ENCODE results near the gene RAPGEF4.

Gene RAPGEF4

GRCh38 chr2:172829229-172829628 is 93.6 kb downstream of the RAPGEF4 start:
- H3K36me3 ChIP-seq (ENCODE audit: insufficient read depth, low read length) = no peaks in the 10 kb centered on the region
- no peak overlapping the region for H3K27ac ChIP-seq (ENCODE audit: low read depth, low read length)
- H3K27me3 ChIP-seq (ENCODE audit: insufficient read depth, low read length) = no peaks in the 10 kb centered on the region
- no peak overlapping the region for H3K9ac ChIP-seq (ENCODE audit: low read depth, low read length)
- H3K4me3 ChIP-seq (ENCODE audit: low read length) = no peak overlapping the region
- 93% methylated on average over 7 of the region's 7 CpGs for WGBS
- H3K4me1 ChIP-seq (ENCODE audit: insufficient read depth, low read length) = no peaks in the 10 kb centered on the region
- no peaks in the 10 kb centered on the region for H3K9me3 ChIP-seq (ENCODE audit: insufficient read depth, low read depth, low read length)

- no peaks in the 10 kb centered on the region for H3K27me3 ChIP-seq (ENCODE audit: insufficient read depth, low read length)
- no peak overlapping the region for H3K4me3 ChIP-seq (ENCODE audit: low read length)
- no peaks in the 10 kb centered on the region for H3K9me3 ChIP-seq (ENCODE audit: insufficient read depth, low read depth, low read length)
- WGBS = 91% methylated on average over 3 of the region's 4 CpGs
- H3K27ac ChIP-seq (ENCODE audit: low read depth, low read length) = no peak overlapping the region
- H3K4me1 ChIP-seq (ENCODE audit: insufficient read depth, low read length) = peaks cover 6% of the 10 kb centered on the region; the same call in 1 of the 2 replicates
- H3K9ac ChIP-seq (ENCODE audit: low read depth, low read length) = no peak overlapping the region
- H3K36me3 ChIP-seq (ENCODE audit: insufficient read depth, low read length) = no peaks in the 10 kb centered on the region
These were observed 94.8 kb downstream of the RAPGEF4 start for GRCh38 chr2:172830482-172830881.

- peaks cover 10% of the 10 kb centered on the region; the same call in 1 of the 2 replicates for H3K4me1 ChIP-seq (ENCODE audit: insufficient read depth, low read length)
- no peaks in the 10 kb centered on the region for H3K27me3 ChIP-seq (ENCODE audit: insufficient read depth, low read length)
- H3K9ac ChIP-seq (ENCODE audit: low read depth, low read length) = no peak overlapping the region
- no peak overlapping the region for H3K4me3 ChIP-seq (ENCODE audit: low read length)
- H3K27ac ChIP-seq (ENCODE audit: low read depth, low read length) = no peak overlapping the region
- no peaks in the 10 kb centered on the region for H3K36me3 ChIP-seq (ENCODE audit: insufficient read depth, low read length)
- no peaks in the 10 kb centered on the region for H3K9me3 ChIP-seq (ENCODE audit: insufficient read depth, low read depth, low read length)
- WGBS = 77% methylated on average over 2 of the region's 2 CpGs
These were observed 98.3 kb downstream of the RAPGEF4 start for GRCh38 chr2:172833898-172834297.

- Histone ChIP-seq H3K4me1 (ENCODE audit: insufficient read depth, low read length) (peaks cover 10% of the 10 kb centered on the region; the same call in 1 of the 2 replicates), H3K9ac (ENCODE audit: low read depth, low read length) (no peak overlapping the region), H3K27ac (ENCODE audit: low read depth, low read length) (no peak overlapping the region), H3K27me3 (ENCODE audit: insufficient read depth, low read length) (no peaks in the 10 kb centered on the region), H3K4me3 (ENCODE audit: low read length) (no peak overlapping the region), H3K36me3 (ENCODE audit: insufficient read depth, low read length) (no peaks in the 10 kb centered on the region), H3K9me3 (ENCODE audit: insufficient read depth, low read depth, low read length) (no peaks in the 10 kb centered on the region)
- WGBS = 55% methylated on average over 6 of the region's 6 CpGs
These were observed 99.2 kb downstream of the RAPGEF4 start for GRCh38 chr2:172834881-172835280.

- no peaks in the 10 kb centered on the region for H3K9me3 ChIP-seq (ENCODE audit: insufficient read depth, low read depth, low read length)
- H3K4me1 ChIP-seq (ENCODE audit: insufficient read depth, low read length) = peaks cover 10% of the 10 kb centered on the region; the same call in 1 of the 2 replicates
- H3K36me3 ChIP-seq (ENCODE audit: insufficient read depth, low read length) = no peaks in the 10 kb centered on the region
- no peak overlapping the region for H3K4me3 ChIP-seq (ENCODE audit: low read length)
- no peak overlapping the region for H3K9ac ChIP-seq (ENCODE audit: low read depth, low read length)
- no peaks in the 10 kb centered on the region for H3K27me3 ChIP-seq (ENCODE audit: insufficient read depth, low read length)
- no peak overlapping the region for H3K27ac ChIP-seq (ENCODE audit: low read depth, low read length)
- 87% methylated on average over 6 of the region's 6 CpGs for WGBS
These were observed 100.7 kb downstream of the RAPGEF4 start for GRCh38 chr2:172836347-172836821.

- H3K9me3 ChIP-seq (ENCODE audit: insufficient read depth, low read depth, low read length) = no peaks in the 10 kb centered on the region
- no peak overlapping the region for H3K27ac ChIP-seq (ENCODE audit: low read depth, low read length)
- peaks cover 10% of the 10 kb centered on the region; the same call in 1 of the 2 replicates for H3K4me1 ChIP-seq (ENCODE audit: insufficient read depth, low read length)
- no peaks in the 10 kb centered on the region for H3K36me3 ChIP-seq (ENCODE audit: insufficient read depth, low read length)
- H3K4me3 ChIP-seq (ENCODE audit: low read length) = no peak overlapping the region
- H3K9ac ChIP-seq (ENCODE audit: low read depth, low read length) = no peak overlapping the region
- no peaks in the 10 kb centered on the region for H3K27me3 ChIP-seq (ENCODE audit: insufficient read depth, low read length)
These were observed 101.2 kb downstream of the RAPGEF4 start for GRCh38 chr2:172836827-172837226.

GRCh38 chr2:172839446-172839845 is 103.8 kb downstream of the RAPGEF4 start:
- WGBS = 89% methylated on average over 2 of the region's 2 CpGs
- H3K27me3 ChIP-seq (ENCODE audit: insufficient read depth, low read length) = no peaks in the 10 kb centered on the region
- no peaks in the 10 kb centered on the region for H3K36me3 ChIP-seq (ENCODE audit: insufficient read depth, low read length)
- H3K4me3 ChIP-seq (ENCODE audit: low read length) = no peak overlapping the region
- H3K9ac ChIP-seq (ENCODE audit: low read depth, low read length) = no peak overlapping the region
- H3K9me3 ChIP-seq (ENCODE audit: insufficient read depth, low read depth, low read length) = no peaks in the 10 kb centered on the region
- peaks cover 10% of the 10 kb centered on the region; the same call in 1 of the 2 replicates for H3K4me1 ChIP-seq (ENCODE audit: insufficient read depth, low read length)
- no peak overlapping the region for H3K27ac ChIP-seq (ENCODE audit: low read depth, low read length)

- Histone ChIP-seq H3K9ac (ENCODE audit: low read depth, low read length) (no peak overlapping the region), H3K27ac (ENCODE audit: low read depth, low read length) (no peak overlapping the region), H3K27me3 (ENCODE audit: insufficient read depth, low read length) (no peaks in the 10 kb centered on the region), H3K4me1 (ENCODE audit: insufficient read depth, low read length) (no peaks in the 10 kb centered on the region), H3K9me3 (ENCODE audit: insufficient read depth, low read depth, low read length) (no peaks in the 10 kb centered on the region), H3K4me3 (ENCODE audit: low read length) (no peak overlapping the region), H3K36me3 (ENCODE audit: insufficient read depth, low read length) (no peaks in the 10 kb centered on the region)
- WGBS = 91% methylated on average over 5 of the region's 5 CpGs
These were observed 107.0 kb downstream of the RAPGEF4 start for GRCh38 chr2:172842511-172843265.

- Histone ChIP-seq H3K36me3 (ENCODE audit: insufficient read depth, low read length) (no peaks in the 10 kb centered on the region), H3K27me3 (ENCODE audit: insufficient read depth, low read length) (no peaks in the 10 kb centered on the region), H3K4me1 (ENCODE audit: insufficient read depth, low read length) (no peaks in the 10 kb centered on the region), H3K9me3 (ENCODE audit: insufficient read depth, low read depth, low read length) (no peaks in the 10 kb centered on the region), H3K9ac (ENCODE audit: low read depth, low read length) (no peak overlapping the region), H3K27ac (ENCODE audit: low read depth, low read length) (no peak overlapping the region), H3K4me3 (ENCODE audit: low read length) (no peak overlapping the region)
- 90% methylated on average over 1 of the region's 1 CpG for WGBS
These were observed 107.6 kb downstream of the RAPGEF4 start for GRCh38 chr2:172843266-172843582.

GRCh38 chr2:172843902-172844715 is 108.5 kb downstream of the RAPGEF4 start:
- H3K9me3 ChIP-seq (ENCODE audit: insufficient read depth, low read depth, low read length) = no peaks in the 10 kb centered on the region
- H3K4me3 ChIP-seq (ENCODE audit: low read length) = no peak overlapping the region
- 91% methylated on average over 6 of the region's 6 CpGs for WGBS
- no peaks in the 10 kb centered on the region for H3K4me1 ChIP-seq (ENCODE audit: insufficient read depth, low read length)
- no peak overlapping the region for H3K27ac ChIP-seq (ENCODE audit: low read depth, low read length)
- no peaks in the 10 kb centered on the region for H3K36me3 ChIP-seq (ENCODE audit: insufficient read depth, low read length)
- H3K9ac ChIP-seq (ENCODE audit: low read depth, low read length) = no peak overlapping the region
- no peaks in the 10 kb centered on the region for H3K27me3 ChIP-seq (ENCODE audit: insufficient read depth, low read length)

- WGBS = 96% methylated on average over 2 of the region's 2 CpGs
- Histone ChIP-seq H3K9me3 (ENCODE audit: insufficient read depth, low read depth, low read length) (no peaks in the 10 kb centered on the region), H3K4me1 (ENCODE audit: insufficient read depth, low read length) (no peaks in the 10 kb centered on the region), H3K36me3 (ENCODE audit: insufficient read depth, low read length) (no peaks in the 10 kb centered on the region), H3K27me3 (ENCODE audit: insufficient read depth, low read length) (no peaks in the 10 kb centered on the region), H3K4me3 (ENCODE audit: low read length) (no peak overlapping the region), H3K27ac (ENCODE audit: low read depth, low read length) (no peak overlapping the region), H3K9ac (ENCODE audit: low read depth, low read length) (no peak overlapping the region)
These were observed 109.5 kb downstream of the RAPGEF4 start for GRCh38 chr2:172845028-172845630.

Data from HUES64 (cell line).